Measurements from ENCODE around the gene RNF138. TPM values are rescaled to one million over a fixed set of nuclear protein-coding genes. Genes with fewer than 3 reads are reported as not detected.

Gene RNF138
- total and polyA plus RNA-seq, 2 of the 8 experiments (the other 6 are each of a cell fraction or from before 2014, with no cell fraction given): 29.2 to 109 TPM

GRCh38 chr18:32135625-32136024 is 44.0 kb downstream of the RNF138 start:
- FAIRE-seq: no peak
- CTCF ChIA-PET (ENCODE audit: partially characterized antibody): no interaction called here
- POLR2A ChIA-PET (ENCODE audit: partially characterized antibody): interaction anchor here (0.6 kb wide), 1 partner anchor 322 kb away, joined by 3 read pairs; no protein-coding TSS in a partner anchor

More at GRCh38 chr18:32135625-32136024, 44.0 kb downstream of the RNF138 start:
- no peak overlapping the region for H3K4ac ChIP-seq (replicated peaks; ENCODE audit: insufficient read length, low read depth, low read length)
- peaks cover 0 to 2% of the 10 kb centered on the region in 2 experiments for H4K20me1 ChIP-seq (replicated peaks in 1 of 2; ENCODE audit: control insufficient read depth in 1 of 2, insufficient read depth in 2 of 2, low read length in 2 of 2)
- H3K23ac ChIP-seq (ENCODE audit: insufficient read length): no peak overlapping the region
- no peak overlapping the region; a peak in 1 of 7 replicates for H3K9ac ChIP-seq (replicated peaks in 1 of 4; ENCODE audit: extremely low read depth in 1 of 4, low read depth in 3 of 4, low read length in 3 of 4)
- H2AK5ac ChIP-seq (ENCODE audit: low read depth, low read length): no peak overlapping the region
- no peaks in the 10 kb centered on the region for H3K23me2 ChIP-seq (ENCODE audit: low read depth, low read length)
- H2BK5ac ChIP-seq (ENCODE audit: low read depth, low read length): no peak overlapping the region
- H2AFZ ChIP-seq (ENCODE audit: low read length): no peak overlapping the region
- H2BK15ac ChIP-seq (ENCODE audit: low read length): no peak overlapping the region
- 97% methylated on average over 2 of the region's 2 CpGs; no CpG with 5 or more reads in 1 of the 2 experiments for WGBS, 2 experiments (ENCODE audit: extremely low coverage in 1 of 2, insufficient coverage in 1 of 2, insufficient read length in 1 of 2, insufficient replicate concordance in 2 of 2, low coverage in 1 of 2, low lambda C conversion rate in 2 of 2, missing lambda C conversion rate in 1 of 2)
- no peaks in the 10 kb centered on the region for H3K79me2 ChIP-seq (ENCODE audit: control insufficient read depth in 1 of 2, insufficient read depth in 2 of 2, low read length in 2 of 2)
- no peak overlapping the region for H2BK12ac ChIP-seq (ENCODE audit: low read depth, low read length)
- H3K4me2 ChIP-seq (ENCODE audit: insufficient read depth in 1 of 2, low read depth in 2 of 2, low read length in 2 of 2): no peak overlapping the region
- H3K36me3 ChIP-seq (ENCODE audit: control insufficient read depth in 2 of 4, insufficient read depth in 4 of 4, low read length in 3 of 4): peaks cover 0 to 11% (median 2%) of the 10 kb centered on the region in 4 experiments; a peak in 3 of 8 replicates
- no peak overlapping the region for H4K8ac ChIP-seq (ENCODE audit: extremely low read depth, insufficient read depth, low read length)
- H3K18ac ChIP-seq (ENCODE audit: extremely low read depth, low read length): no peak overlapping the region
- H4K5ac ChIP-seq (ENCODE audit: insufficient read length, low read depth, low read length): no peak overlapping the region
- no peak overlapping the region for H3K4me3 ChIP-seq (ENCODE audit: extremely low read depth in 1 of 4, insufficient read depth in 2 of 4, low read depth in 3 of 4, low read length in 4 of 4)
- no peak overlapping the region for H4K91ac ChIP-seq (replicated peaks; ENCODE audit: insufficient read length, low read length)
- no peak overlapping the region for H3K14ac ChIP-seq (ENCODE audit: insufficient read length)
- no peak overlapping the region for H2BK20ac ChIP-seq (ENCODE audit: low read length)
- no peaks in the 10 kb centered on the region; a peak in 1 of 4 replicates for H3K9me3 ChIP-seq (ENCODE audit: insufficient read depth in 2 of 2, low read depth in 1 of 2, low read length in 1 of 2)
- no peak overlapping the region for H3K27ac ChIP-seq (ENCODE audit: low read depth, low read length)
- H3K27me3 ChIP-seq (replicated peaks in 1 of 4; ENCODE audit: control insufficient read depth in 3 of 4, extremely low read depth in 1 of 4, insufficient read depth in 3 of 4, low read length in 3 of 4): no peaks in the 10 kb centered on the region
- no peak overlapping the region for H3K56ac ChIP-seq (replicated peaks; ENCODE audit: insufficient read length, low read depth, low read length)
- no peak for DNase-seq (ENCODE audit: low read depth in 1 of 2, low spot score in 2 of 2)
- no peak overlapping the region for H2BK120ac ChIP-seq (replicated peaks; ENCODE audit: low read depth, low read length)
- no peaks in the 10 kb centered on the region for H3K79me1 ChIP-seq (ENCODE audit: low read depth, low read length)
- H3K4me1 ChIP-seq (replicated peaks in 1 of 4; ENCODE audit: control insufficient read depth in 3 of 4, insufficient read depth in 4 of 4, low read length in 3 of 4): no peaks in the 10 kb centered on the region
